NCI-H1417 (cell line): ENCODE measurements around the gene C5orf46.
A peak's percentile ranks its signal among the peaks of the same experiment; 100 is the strongest.

Experiments
- DNase-seq, 3 experiments: peaks; one replicate each; lab custom pipeline; 2025; lab: John Stamatoyannopoulos, UW

Gene C5orf46

GRCh38 chr5:147857302-147858129 lies 48.8 kb downstream of the C5orf46 start:
- peak; percentile 33 to 68 (median 68) for DNase-seq

- DNase-seq = no peak
Measured at GRCh38 chr5:147856801-147857200, 49.5 kb downstream of the C5orf46 start.

GRCh38 chr5:147855774-147856069 lies 50.6 kb downstream of the C5orf46 start:
- no peak for DNase-seq

- DNase-seq = no peak
Measured at GRCh38 chr5:147854894-147855773, 51.2 kb downstream of the C5orf46 start.

- no peak for DNase-seq
Measured at GRCh38 chr5:147854331-147854730, 52.0 kb downstream of the C5orf46 start.

- DNase-seq = no peak
Measured at GRCh38 chr5:147853372-147853987, 52.9 kb downstream of the C5orf46 start.

GRCh38 chr5:147852365-147852764 lies 54.0 kb downstream of the C5orf46 start:
- no peak for DNase-seq

GRCh38 chr5:147851578-147851977 lies 54.8 kb downstream of the C5orf46 start:
- DNase-seq = no peak

GRCh38 chr5:147849226-147849625 lies 57.1 kb downstream of the C5orf46 start:
- DNase-seq = no peak

- DNase-seq = no peak
Measured at GRCh38 chr5:147845618-147846017, 60.7 kb downstream of the C5orf46 start.

GRCh38 chr5:147844846-147845245 lies 61.5 kb downstream of the C5orf46 start:
- DNase-seq = no peak

- no peak for DNase-seq
Measured at GRCh38 chr5:147842869-147843268, 63.5 kb downstream of the C5orf46 start.
